Measurements from ENCODE around the gene MGA.

- TF ChIP-seq CTCF (IDR thresholded peaks at IDR 0.05), result no peak
- TF ChIP-seq USF2 (IDR thresholded peaks at IDR 0.05), result no peak
- no peak for TF ChIP-seq KDM1A (IDR thresholded peaks at IDR 0.05; ENCODE audit: low read depth)
- TF ChIP-seq EP300 (IDR thresholded peaks at IDR 0.05), result no peak
- no peak for TF ChIP-seq BHLHE40 (IDR thresholded peaks at IDR 0.05; ENCODE audit: low read depth, low read length)
- no peak for TF ChIP-seq POLR2A (IDR thresholded peaks at IDR 0.05; ENCODE audit: low read length)
Measured at GRCh38 chr15:41622901-41623300, 37.3 kb upstream of the MGA start.
